Lung (tissue), 12 donors: ENCODE results near the gene ABCC11. TPM values are rescaled to one million over a fixed set of nuclear protein-coding genes. Genes with fewer than 3 reads are reported as not detected.

Experiments used
- ATAC-seq: fragments of 200-7000 bp; cut with Tn5 transposase; one replicate; pipeline ENCODE4 v1.9.1; 2020; ENCODE audit warnings: moderate number of reproducible peaks; ENCODE audit not compliant: insufficient read depth, low FRiP score
- DNase-seq, 3 donors: peaks; one replicate each; pipeline ENCODE4 v3.0.0-alpha.2; 2013 to 2017
- H3K27ac ChIP-seq, 2 donors: one replicate each; pipeline ENCODE4 v1.5.1; 2013; ENCODE audit warnings: mild to moderate bottlenecking in 2 of 2, moderate library complexity in 2 of 2, control low read depth in 1 of 2, inconsistent platforms in 1 of 2, low read depth in 1 of 2, low read length in 1 of 2
- H3K27me3 ChIP-seq, 3 donors: one replicate each; pipeline ENCODE4 v1.5.1; 2013; ENCODE audit warnings: low read length in 2 of 3; ENCODE audit not compliant: control insufficient read depth in 3 of 3, insufficient read depth in 3 of 3
- H3K36me3 ChIP-seq, 4 donors: one replicate each; pipeline ENCODE4 v1.5.1; 2013; ENCODE audit warnings: low read length in 4 of 4, mild to moderate bottlenecking in 1 of 4, moderate library complexity in 1 of 4; ENCODE audit not compliant: control insufficient read depth in 4 of 4, insufficient read depth in 4 of 4
- H3K4me1 ChIP-seq, 5 donors: one replicate each; pipeline ENCODE4 v1.5.1; 2013; ENCODE audit warnings: low read length in 5 of 5, mild to moderate bottlenecking in 2 of 5, moderate library complexity in 1 of 5; ENCODE audit not compliant: control insufficient read depth in 5 of 5, insufficient read depth in 5 of 5
- H3K4me3 ChIP-seq: one replicate; pipeline ENCODE4 v1.5.1; 2013; ENCODE audit warnings: mild to moderate bottlenecking, control low read depth, moderate library complexity
- H3K9ac ChIP-seq, 2 donors: one replicate each; pipeline ENCODE4 v1.5.1; 2013; ENCODE audit warnings: low read length in 2 of 2, control low read depth in 1 of 2; ENCODE audit not compliant: insufficient read depth in 1 of 2
- H3K9me3 ChIP-seq, 4 donors: one replicate each; pipeline ENCODE4 v1.5.1; 2013; ENCODE audit warnings: low read length in 3 of 4, mild to moderate bottlenecking in 1 of 4, moderate library complexity in 1 of 4; ENCODE audit not compliant: control insufficient read depth in 4 of 4, insufficient read depth in 3 of 4
- WGBS, 2 donors: extraction: QIAGEN DNeasy Blood & Tissue Kit; methylation state at CpG; one replicate each; pipeline ENCODE4 v1.1.7; 2013; 5-methylcytosine and 5-hydroxymethylcytosine counted together
- polyA plus RNA-seq, 2 donors: library from polyadenylated mRNA; stranded (reverse); fragments of 200-250 nt; gene quantifications; one replicate each; pipeline ENCODE4 v1.2.1, GENCODE V29; 2013
- total RNA-seq, 2 donors: library from RNA; depleted of rRNA in 1 of 2; stranded (reverse); fragments of >200 nt in 1 of 2; gene quantifications; one replicate each; pipeline ENCODE4 v1.2.1, GENCODE V29; 2014 to 2021
- TF ChIP-seq, protein P1 (sequence below): IDR thresholded peaks from 2 replicates; pipeline ENCODE4 v1.5.1; 2012; ENCODE audit warnings: mild to moderate bottlenecking; ENCODE audit errors: control extremely low read depth, extremely low read depth
- donor health status: control.
- donor health status: control.
- donor health status: Bipolar disorder and iron deficiency.
- donor health status: healthy.
- donor health status: DM: yes; HTN: yes; CAD: no.

ABCC11 gene
- total and polyA plus RNA-seq, 4 donors, result 0.08 to 1.3 (median 0.25) TPM

DNA sequence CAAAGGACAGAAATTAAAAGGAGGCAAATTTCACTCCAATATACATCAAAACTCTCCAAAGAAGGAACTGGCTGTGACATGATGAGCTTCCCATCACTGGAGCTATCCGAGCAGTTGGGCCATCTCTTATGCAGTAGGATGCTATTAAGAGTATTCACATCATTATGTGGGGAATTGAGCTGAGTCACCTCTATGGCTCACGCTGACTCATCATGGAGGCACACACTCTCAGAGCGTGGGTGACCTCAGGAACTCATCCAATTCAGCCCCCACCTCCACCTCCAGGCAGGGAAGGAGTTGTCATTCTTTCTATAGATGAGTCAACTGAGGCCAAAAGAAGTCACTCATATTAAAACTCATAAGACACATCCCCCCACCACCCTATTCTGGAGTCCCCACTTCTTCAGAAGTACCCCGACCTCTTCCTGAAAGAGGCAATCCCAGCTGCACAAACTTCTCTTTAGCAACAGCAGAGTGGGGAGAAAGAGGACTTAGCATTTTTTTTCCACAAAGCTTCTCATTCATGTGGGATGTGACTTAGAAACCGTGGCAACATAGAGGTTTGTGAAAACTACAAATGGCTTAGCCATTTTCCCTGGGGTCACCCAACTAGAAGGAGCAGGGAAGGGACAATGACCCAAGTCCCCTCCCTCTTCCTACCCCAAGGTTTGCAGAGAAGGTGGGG, 124.1 kb downstream of the ABCC11 start:
- Histone ChIP-seq H3K27ac (no peak overlapping the region), H3K9ac (no peak overlapping the region), H3K36me3 (no peaks in the 10 kb centered on the region), H3K4me1 (peaks cover 0 to 5% (median 4%) of the 10 kb centered on the region in 5 donors), H3K27me3 (no peaks in the 10 kb centered on the region), H3K9me3 (no peaks in the 10 kb centered on the region), H3K4me3 (no peak overlapping the region)
- DNase-seq (no peak), ATAC-seq (no peak)
- WGBS, 2 donors, result 65 to 72% methylated on average over 5 of the region's 5 CpGs
- TF ChIP-seq, protein P1, sequence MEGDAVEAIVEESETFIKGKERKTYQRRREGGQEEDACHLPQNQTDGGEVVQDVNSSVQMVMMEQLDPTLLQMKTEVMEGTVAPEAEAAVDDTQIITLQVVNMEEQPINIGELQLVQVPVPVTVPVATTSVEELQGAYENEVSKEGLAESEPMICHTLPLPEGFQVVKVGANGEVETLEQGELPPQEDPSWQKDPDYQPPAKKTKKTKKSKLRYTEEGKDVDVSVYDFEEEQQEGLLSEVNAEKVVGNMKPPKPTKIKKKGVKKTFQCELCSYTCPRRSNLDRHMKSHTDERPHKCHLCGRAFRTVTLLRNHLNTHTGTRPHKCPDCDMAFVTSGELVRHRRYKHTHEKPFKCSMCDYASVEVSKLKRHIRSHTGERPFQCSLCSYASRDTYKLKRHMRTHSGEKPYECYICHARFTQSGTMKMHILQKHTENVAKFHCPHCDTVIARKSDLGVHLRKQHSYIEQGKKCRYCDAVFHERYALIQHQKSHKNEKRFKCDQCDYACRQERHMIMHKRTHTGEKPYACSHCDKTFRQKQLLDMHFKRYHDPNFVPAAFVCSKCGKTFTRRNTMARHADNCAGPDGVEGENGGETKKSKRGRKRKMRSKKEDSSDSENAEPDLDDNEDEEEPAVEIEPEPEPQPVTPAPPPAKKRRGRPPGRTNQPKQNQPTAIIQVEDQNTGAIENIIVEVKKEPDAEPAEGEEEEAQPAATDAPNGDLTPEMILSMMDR, result no peak

DNA sequence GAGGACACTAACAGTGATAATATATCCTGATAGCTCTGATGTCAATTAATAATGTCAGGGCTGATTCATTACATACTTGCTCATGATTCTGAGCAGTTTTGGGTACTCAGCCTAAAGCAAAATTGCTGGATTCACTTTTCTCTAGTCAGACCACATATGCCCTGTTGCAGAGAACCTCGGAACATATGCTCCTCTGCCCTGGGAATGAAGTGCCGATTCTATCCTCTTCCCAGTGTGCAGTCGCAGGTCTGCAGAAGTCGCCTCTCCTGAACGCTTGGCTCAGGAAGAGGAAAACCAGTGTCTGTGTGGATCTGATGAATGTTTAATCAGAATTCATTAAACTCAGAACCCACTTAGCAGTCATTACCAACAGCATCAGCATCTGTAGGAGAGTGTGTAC, 126.1 kb downstream of the ABCC11 start:
- TF ChIP-seq, protein P1, result no peak
- ATAC-seq (no peak), DNase-seq (no peak)
- H3K9me3 ChIP-seq, result no peaks in the 10 kb centered on the region
- no peak overlapping the region for H3K9ac ChIP-seq
- H3K36me3 ChIP-seq, result no peaks in the 10 kb centered on the region
- H3K4me3 ChIP-seq, result no peak overlapping the region
- H3K27me3 ChIP-seq, result no peaks in the 10 kb centered on the region
- no peak overlapping the region for H3K27ac ChIP-seq
- 89 to 91% methylated on average over 5 of the region's 5 CpGs for WGBS, 2 donors
- peaks cover 0 to 6% (median under 1%) of the 10 kb centered on the region in 5 donors for H3K4me1 ChIP-seq

DNA sequence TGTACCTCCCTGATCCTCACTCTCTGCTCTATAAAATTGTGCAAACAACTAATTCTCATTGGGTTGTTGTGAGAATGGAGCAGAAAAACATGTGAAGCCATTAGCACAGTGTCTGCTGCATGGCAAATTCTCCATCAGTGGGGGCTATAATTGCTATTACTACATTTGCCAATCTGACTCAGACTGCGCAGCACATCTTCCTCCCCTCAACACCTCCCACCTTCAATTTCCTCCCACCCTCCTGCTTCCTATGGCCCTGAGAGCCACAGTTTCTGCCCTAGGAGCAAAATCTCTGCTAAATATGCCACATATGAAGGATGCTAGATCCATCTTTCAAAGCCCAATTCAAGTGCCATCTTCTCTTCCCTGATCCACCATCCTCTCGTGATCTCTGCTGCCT, 128.5 kb downstream of the ABCC11 start:
- no peaks in the 10 kb centered on the region for H3K9me3 ChIP-seq
- H3K4me1 ChIP-seq, result peaks cover 0 to 4% (median 0%) of the 10 kb centered on the region in 5 donors
- ATAC-seq (no peak), DNase-seq (no peak)
- TF ChIP-seq, protein P1, result no peak
- no peak overlapping the region for H3K4me3 ChIP-seq
- H3K27me3 ChIP-seq, result no peaks in the 10 kb centered on the region
- no peaks in the 10 kb centered on the region for H3K36me3 ChIP-seq
- no peak overlapping the region for H3K9ac ChIP-seq
- 86 to 94% methylated on average over 2 of the region's 2 CpGs for WGBS, 2 donors
- no peak overlapping the region for H3K27ac ChIP-seq
